Measurements from ENCODE around the gene ACAP2. TPM values are rescaled to one million over a fixed set of nuclear protein-coding genes. Genes with fewer than 3 reads are reported as not detected.
A peak's percentile ranks its signal among the peaks of the same experiment; 100 is the strongest.

ACAP2 gene
- total RNA-seq, 1 donor from 2014 or later, result 49.7 TPM

DNA sequence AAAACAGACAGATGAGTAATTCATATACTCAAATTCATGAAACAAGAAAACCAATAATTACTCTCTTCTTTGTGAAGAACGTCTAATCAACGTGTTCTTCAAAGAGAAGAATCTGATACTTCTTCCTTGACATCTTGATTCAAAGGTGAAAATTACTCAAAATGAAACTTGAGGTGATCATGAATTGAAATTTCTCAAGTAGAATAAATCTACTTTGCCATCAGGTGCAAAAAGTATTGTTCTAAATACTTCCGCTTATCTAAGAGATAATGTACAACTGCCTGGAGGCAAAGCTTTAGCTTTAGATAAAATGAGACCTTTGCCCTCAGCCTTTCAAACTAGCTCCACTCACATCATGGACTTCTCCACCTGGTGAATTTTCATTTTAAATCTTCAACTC lies 158.0 kb downstream of the ACAP2 start:
- peaks cover 17% of the 10 kb centered on the region for H3K4me1 Mint-ChIP-seq
- H3K27ac Mint-ChIP-seq, result no peak overlapping the region
- H3K27me3 Mint-ChIP-seq (ENCODE audit: low read depth), result no peaks in the 10 kb centered on the region
- TF ChIP-seq, protein P1, sequence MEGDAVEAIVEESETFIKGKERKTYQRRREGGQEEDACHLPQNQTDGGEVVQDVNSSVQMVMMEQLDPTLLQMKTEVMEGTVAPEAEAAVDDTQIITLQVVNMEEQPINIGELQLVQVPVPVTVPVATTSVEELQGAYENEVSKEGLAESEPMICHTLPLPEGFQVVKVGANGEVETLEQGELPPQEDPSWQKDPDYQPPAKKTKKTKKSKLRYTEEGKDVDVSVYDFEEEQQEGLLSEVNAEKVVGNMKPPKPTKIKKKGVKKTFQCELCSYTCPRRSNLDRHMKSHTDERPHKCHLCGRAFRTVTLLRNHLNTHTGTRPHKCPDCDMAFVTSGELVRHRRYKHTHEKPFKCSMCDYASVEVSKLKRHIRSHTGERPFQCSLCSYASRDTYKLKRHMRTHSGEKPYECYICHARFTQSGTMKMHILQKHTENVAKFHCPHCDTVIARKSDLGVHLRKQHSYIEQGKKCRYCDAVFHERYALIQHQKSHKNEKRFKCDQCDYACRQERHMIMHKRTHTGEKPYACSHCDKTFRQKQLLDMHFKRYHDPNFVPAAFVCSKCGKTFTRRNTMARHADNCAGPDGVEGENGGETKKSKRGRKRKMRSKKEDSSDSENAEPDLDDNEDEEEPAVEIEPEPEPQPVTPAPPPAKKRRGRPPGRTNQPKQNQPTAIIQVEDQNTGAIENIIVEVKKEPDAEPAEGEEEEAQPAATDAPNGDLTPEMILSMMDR (IDR thresholded peaks at IDR 0.05; ENCODE audit: unreplicated experiment), result no peak
- no peaks in the 10 kb centered on the region for H3K9me3 Mint-ChIP-seq
- no peak for DNase-seq (ENCODE audit: low spot score in 2 of 2, unreplicated experiment in 2 of 2)
- H3K4me3 Mint-ChIP-seq, result no peak overlapping the region
- peaks cover 14% of the 10 kb centered on the region for H3K36me3 Mint-ChIP-seq

DNA sequence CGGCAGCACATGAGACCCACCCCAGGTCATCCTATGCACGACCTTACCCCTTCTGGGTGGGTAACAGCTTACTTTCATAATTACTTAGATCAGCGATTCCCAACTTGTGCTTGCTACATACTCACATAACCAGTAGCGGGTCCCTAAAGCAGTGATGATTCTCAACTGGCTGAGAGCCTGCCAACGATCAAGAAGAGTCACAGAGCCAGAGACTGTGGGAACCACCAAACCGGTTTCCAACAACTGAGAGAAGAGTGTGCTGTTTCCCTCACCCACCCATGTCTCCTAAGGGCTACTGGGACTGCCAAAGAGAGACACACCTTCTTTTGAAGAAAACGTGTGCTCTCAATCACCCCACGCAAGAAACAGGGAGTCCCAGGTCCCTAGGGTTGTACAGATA lies 159.9 kb downstream of the ACAP2 start:
- Mint-ChIP-seq H3K27me3 (ENCODE audit: low read depth) (no peaks in the 10 kb centered on the region), H3K36me3 (peaks cover 9% of the 10 kb centered on the region), H3K4me3 (no peak overlapping the region), H3K9me3 (no peaks in the 10 kb centered on the region), H3K4me1 (peaks cover 17% of the 10 kb centered on the region), H3K27ac (peak overlapping the region; percentile 74)
- no peak for DNase-seq (ENCODE audit: low spot score in 2 of 2, unreplicated experiment in 2 of 2)
- TF ChIP-seq, protein P1 (IDR thresholded peaks at IDR 0.05; ENCODE audit: unreplicated experiment), result no peak

DNA sequence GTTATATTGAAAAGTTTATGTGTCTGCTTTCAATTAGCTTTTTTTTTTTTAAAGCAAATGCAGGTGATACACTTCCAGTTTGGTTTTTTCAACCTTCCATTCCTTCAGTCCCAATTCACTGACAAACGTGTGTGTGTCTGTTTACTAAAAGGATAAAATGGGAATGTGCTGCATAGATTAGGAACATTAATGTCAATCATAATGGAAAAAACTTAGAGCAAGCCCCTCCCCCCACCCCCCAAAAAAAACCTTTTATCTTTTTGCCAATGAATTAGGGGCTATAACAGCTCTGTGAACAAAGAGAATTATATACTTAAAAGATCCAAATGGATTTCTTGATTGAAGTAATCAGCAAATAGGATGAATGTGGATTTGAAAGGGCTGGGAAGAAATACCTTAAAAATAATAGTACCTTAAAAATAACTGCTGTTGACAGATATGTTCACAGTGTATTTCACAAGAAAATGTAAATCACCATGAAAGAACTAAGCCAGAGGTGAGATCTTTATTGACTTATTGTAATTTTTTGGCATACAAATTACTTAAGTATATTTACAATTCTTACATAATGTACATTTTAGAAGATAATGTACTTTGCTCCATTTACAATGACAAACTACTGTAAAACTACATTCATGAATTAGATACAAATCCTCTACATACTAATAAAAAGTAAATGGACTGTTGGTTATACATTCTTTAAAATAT lies 168.4 kb downstream of the ACAP2 start:
- no peak overlapping the region for H3K4me3 Mint-ChIP-seq
- peaks cover 14% of the 10 kb centered on the region for H3K4me1 Mint-ChIP-seq
- TF ChIP-seq, protein P1 (IDR thresholded peaks at IDR 0.05; ENCODE audit: unreplicated experiment), result no peak
- H3K27ac Mint-ChIP-seq, result no peak overlapping the region
- no peaks in the 10 kb centered on the region for H3K36me3 Mint-ChIP-seq
- DNase-seq (ENCODE audit: low spot score in 2 of 2, unreplicated experiment in 2 of 2), result no peak
- no peaks in the 10 kb centered on the region for H3K27me3 Mint-ChIP-seq (ENCODE audit: low read depth)
- H3K9me3 Mint-ChIP-seq, result no peaks in the 10 kb centered on the region

DNA sequence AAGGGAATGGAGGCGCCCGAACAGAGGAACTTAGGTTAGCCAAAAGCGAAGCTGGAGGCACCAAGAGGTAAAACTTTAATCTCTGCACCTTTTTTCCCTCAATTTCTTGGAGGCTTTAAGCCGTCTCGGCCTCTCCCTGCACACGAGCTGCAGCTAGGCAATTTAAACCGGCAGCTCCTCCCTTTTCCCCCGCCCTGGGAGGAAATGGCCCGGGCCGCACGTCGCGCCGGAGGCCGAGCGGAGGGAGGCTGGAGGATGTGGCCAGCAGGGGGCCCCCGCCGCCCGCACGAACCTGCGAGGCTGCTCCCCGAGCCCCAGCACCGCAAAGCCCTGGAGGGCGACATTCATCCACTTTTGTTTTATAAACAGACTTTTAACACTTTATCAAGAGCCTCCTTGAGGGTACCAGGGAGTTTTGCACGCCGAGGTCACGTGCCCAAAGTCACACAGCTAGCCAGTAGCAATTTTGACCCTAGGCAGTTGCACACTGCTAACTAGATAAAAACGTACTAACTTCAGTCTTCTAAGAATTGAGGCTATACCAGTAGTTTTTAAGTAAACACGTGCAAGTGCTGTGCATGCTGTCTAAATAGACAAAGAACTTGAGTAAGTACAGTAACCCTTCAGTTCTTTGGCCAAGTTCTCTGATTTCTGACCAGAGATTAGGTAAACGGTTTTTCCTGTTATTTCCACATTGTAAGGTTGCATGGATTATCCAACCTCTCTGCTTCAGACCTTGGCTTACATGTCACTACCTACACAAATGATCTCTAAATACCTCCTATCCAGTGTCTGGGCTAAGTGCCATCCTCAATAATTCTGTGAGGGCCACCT lies 171.2 kb downstream of the ACAP2 start:
- peaks cover 20% of the 10 kb centered on the region for H3K4me1 Mint-ChIP-seq
- peak; percentile 78 to 94 for DNase-seq (ENCODE audit: low spot score in 2 of 2, unreplicated experiment in 2 of 2)
- no peaks in the 10 kb centered on the region for H3K9me3 Mint-ChIP-seq
- TF ChIP-seq, protein P1 (IDR thresholded peaks at IDR 0.05; ENCODE audit: unreplicated experiment), result peak; percentile 95
- no peaks in the 10 kb centered on the region for H3K27me3 Mint-ChIP-seq (ENCODE audit: low read depth)
- H3K27ac Mint-ChIP-seq, result peak overlapping the region; percentile 88
- H3K36me3 Mint-ChIP-seq, result peaks cover 3% of the 10 kb centered on the region
- H3K4me3 Mint-ChIP-seq, result peak overlapping the region; percentile 83

DNA sequence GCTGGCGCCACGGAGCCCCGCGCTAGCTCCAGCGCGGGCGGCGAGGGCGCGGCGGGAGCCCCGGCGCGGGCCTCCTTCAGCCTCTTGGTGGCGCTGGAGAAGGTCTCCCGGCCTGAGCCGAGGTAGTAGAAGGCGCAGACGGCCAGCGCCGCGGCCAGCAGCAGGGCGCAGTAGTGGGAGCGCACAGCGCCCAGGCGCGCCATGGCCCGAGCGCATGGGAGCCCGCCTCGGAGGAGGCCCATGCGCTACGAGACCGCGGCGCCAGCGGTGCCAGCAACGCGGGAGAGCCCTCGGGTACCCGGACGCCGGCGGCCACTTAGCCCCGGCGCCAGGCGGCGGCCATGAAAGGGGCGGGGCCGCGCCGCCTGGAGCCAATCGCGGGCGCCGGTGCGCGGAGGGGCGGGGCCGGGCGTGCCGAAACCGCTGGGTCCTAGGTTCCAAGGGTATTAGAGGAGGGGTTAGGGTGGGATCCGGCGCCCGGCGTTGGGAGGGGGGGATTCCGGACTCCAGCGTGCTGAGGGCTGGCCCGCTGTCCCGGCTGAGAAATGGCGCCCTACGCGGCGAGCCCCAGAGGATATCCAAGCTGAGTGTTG lies 171.9 kb downstream of the ACAP2 start, which contains the start of gene XXYLT1:
Gene XXYLT1 (minus strand): TSS at position 343 of the 593 bp plus-strand sequence. CDS start 101 bp downstream, at position 242.
- Mint-ChIP-seq H3K27me3 (ENCODE audit: low read depth) (no peaks in the 10 kb centered on the region), H3K9me3 (no peaks in the 10 kb centered on the region), H3K27ac (peak within 1 kb of the TSS; percentile 88), H3K36me3 (peaks cover 4% of the 10 kb centered on the region), H3K4me1 (peaks cover 20% of the 10 kb centered on the region), H3K4me3 (peak within 1 kb of the TSS; percentile 83)
- DNase-seq (ENCODE audit: low spot score in 2 of 2, unreplicated experiment in 2 of 2), result peak; percentile 79 to 92
- TF ChIP-seq, protein P1 (IDR thresholded peaks at IDR 0.05; ENCODE audit: unreplicated experiment), result no peak
